ENCODE measurements around the gene GPATCH11. TPM values are rescaled to one million over a fixed set of nuclear protein-coding genes. Genes with fewer than 3 reads are reported as not detected.

GPATCH11 gene
- total and polyA plus RNA-seq, 2 donors (not counting 1 experiment from before 2014, with no cell fraction given): 5.9 to 7.9 TPM

DNA sequence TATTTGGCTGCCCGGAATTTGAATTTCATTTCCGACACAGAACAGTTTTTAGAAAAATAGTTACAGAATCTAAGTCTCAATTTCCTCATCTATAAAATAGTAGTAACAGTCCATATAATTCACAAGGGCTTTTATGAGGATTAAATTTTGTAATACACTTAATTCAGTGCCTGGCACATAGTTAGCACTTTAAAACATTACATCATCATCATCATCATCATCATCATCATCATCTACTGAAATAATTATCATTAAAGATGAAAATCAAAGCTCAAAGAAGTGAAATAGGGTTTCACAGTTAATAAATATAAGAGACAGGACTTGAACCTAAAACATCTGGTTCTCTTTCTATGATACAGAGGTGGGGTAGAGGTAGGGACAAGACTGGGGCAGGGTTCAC is 13.4 kb upstream of the GPATCH11 start:
- Histone ChIP-seq H2AFZ (ENCODE audit: low read length) (no peak overlapping the region), H3K9me3 (ENCODE audit: control insufficient read depth, insufficient read depth, low read depth, low read length) (no peaks in the 10 kb centered on the region), H3K4me2 (ENCODE audit: extremely low read depth, insufficient read depth, low read length) (no peak overlapping the region), H3K36me3 (ENCODE audit: control insufficient read depth, insufficient read depth, low read length) (peaks cover 2% of the 10 kb centered on the region), H3K27me3 (ENCODE audit: control insufficient read depth, insufficient read depth, low read length) (no peaks in the 10 kb centered on the region), H4K20me1 (ENCODE audit: control insufficient read depth, extremely low read depth, insufficient read depth, low read length) (no peaks in the 10 kb centered on the region), H3K9ac (ENCODE audit: insufficient read depth, low read length) (no peak overlapping the region), H3K27ac (ENCODE audit: insufficient read depth, low read length) (no peak overlapping the region), H3K4me1 (ENCODE audit: control insufficient read depth, extremely low read depth, insufficient read depth, low read length) (no peaks in the 10 kb centered on the region), H3K79me2 (ENCODE audit: control insufficient read depth, insufficient read depth, low read length) (no peaks in the 10 kb centered on the region), H3K4me3 (replicated peaks in 1 of 4; ENCODE audit: control extremely low read depth in 1 of 4, insufficient read depth in 1 of 4, low read depth in 3 of 4, low read length in 4 of 4) (no peak overlapping the region)
- DNase-seq (ENCODE audit: low read depth in 2 of 2): no peak
- TF ChIP-seq EZH2 (IDR thresholded peaks at IDR 0.05; ENCODE audit: low read length, missing control alignments): no peak
- TF ChIP-seq, protein P1, sequence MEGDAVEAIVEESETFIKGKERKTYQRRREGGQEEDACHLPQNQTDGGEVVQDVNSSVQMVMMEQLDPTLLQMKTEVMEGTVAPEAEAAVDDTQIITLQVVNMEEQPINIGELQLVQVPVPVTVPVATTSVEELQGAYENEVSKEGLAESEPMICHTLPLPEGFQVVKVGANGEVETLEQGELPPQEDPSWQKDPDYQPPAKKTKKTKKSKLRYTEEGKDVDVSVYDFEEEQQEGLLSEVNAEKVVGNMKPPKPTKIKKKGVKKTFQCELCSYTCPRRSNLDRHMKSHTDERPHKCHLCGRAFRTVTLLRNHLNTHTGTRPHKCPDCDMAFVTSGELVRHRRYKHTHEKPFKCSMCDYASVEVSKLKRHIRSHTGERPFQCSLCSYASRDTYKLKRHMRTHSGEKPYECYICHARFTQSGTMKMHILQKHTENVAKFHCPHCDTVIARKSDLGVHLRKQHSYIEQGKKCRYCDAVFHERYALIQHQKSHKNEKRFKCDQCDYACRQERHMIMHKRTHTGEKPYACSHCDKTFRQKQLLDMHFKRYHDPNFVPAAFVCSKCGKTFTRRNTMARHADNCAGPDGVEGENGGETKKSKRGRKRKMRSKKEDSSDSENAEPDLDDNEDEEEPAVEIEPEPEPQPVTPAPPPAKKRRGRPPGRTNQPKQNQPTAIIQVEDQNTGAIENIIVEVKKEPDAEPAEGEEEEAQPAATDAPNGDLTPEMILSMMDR (conservative IDR thresholded peaks at IDR 0.05 in 1 of 2, IDR thresholded peaks at IDR 0.05 in 1 of 2; ENCODE audit: low read depth in 1 of 2, low read length in 2 of 2): no peak

DNA sequence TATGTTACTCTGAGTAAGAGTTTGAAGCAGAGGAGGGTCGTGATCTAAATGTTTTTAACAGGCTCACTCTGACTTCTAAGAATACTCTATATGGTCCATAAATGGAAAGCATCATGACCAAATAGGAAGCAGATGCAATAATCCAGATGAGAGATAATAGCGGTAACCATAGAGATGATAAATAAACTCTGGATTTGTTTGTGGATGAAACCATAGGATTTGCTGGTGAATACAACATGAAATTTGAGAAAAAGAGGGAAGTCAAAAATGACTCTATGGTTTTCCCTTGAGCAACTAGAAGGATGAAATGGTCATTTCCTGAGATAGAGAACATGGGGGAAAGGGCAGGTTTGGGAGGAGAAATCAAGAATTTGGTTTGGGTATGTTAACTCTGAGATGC is 4.1 kb upstream of the GPATCH11 start:
- Histone ChIP-seq H3K4me1 (ENCODE audit: control insufficient read depth, extremely low read depth, insufficient read depth, low read length) (peaks cover 8% of the 10 kb centered on the region), H3K27ac (ENCODE audit: insufficient read depth, low read length) (no peak overlapping the region), H3K9me3 (ENCODE audit: control insufficient read depth, insufficient read depth, low read depth, low read length) (no peaks in the 10 kb centered on the region), H4K20me1 (ENCODE audit: control insufficient read depth, extremely low read depth, insufficient read depth, low read length) (no peaks in the 10 kb centered on the region), H2AFZ (ENCODE audit: low read length) (no peak overlapping the region), H3K9ac (ENCODE audit: insufficient read depth, low read length) (no peak overlapping the region), H3K4me2 (ENCODE audit: extremely low read depth, insufficient read depth, low read length) (no peak overlapping the region), H3K36me3 (ENCODE audit: control insufficient read depth, insufficient read depth, low read length) (peaks cover 4% of the 10 kb centered on the region), H3K79me2 (ENCODE audit: control insufficient read depth, insufficient read depth, low read length) (peaks cover 12% of the 10 kb centered on the region), H3K27me3 (ENCODE audit: control insufficient read depth, insufficient read depth, low read length) (no peaks in the 10 kb centered on the region), H3K4me3 (replicated peaks in 1 of 4; ENCODE audit: control extremely low read depth in 1 of 4, insufficient read depth in 1 of 4, low read depth in 3 of 4, low read length in 4 of 4) (no peak overlapping the region)
- DNase-seq (ENCODE audit: low read depth in 2 of 2): no peak
- TF ChIP-seq, protein P1 (conservative IDR thresholded peaks at IDR 0.05 in 1 of 2, IDR thresholded peaks at IDR 0.05 in 1 of 2; ENCODE audit: low read depth in 1 of 2, low read length in 2 of 2): no peak
- TF ChIP-seq EZH2 (IDR thresholded peaks at IDR 0.05; ENCODE audit: low read length, missing control alignments): no peak

DNA sequence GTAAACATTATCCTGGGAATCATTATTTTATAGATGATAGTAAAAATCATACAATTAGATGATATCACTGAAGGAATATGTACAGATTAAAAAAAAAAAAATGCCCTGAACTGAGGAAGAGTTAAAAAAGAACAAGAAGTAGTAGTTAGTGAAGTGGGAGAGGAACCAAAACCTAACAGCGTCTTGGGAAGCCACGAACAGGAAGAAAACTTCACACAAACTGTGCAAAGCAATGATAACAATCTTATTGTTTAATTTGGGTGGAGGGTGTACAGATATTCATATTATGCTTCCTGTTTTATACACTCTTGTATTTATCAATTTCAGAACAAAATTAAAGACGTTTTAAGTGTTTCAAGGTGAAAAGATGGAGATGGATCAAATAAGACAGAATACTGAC is 3.6 kb upstream of the GPATCH11 start:
- H3K9ac ChIP-seq (ENCODE audit: insufficient read depth, low read length): no peak overlapping the region
- no peak for TF ChIP-seq EZH2 (IDR thresholded peaks at IDR 0.05; ENCODE audit: low read length, missing control alignments)
- TF ChIP-seq, protein P1 (conservative IDR thresholded peaks at IDR 0.05 in 1 of 2, IDR thresholded peaks at IDR 0.05 in 1 of 2; ENCODE audit: low read depth in 1 of 2, low read length in 2 of 2): no peak
- no peak overlapping the region for H3K27ac ChIP-seq (ENCODE audit: insufficient read depth, low read length)
- DNase-seq (ENCODE audit: low read depth in 2 of 2): no peak
- no peak overlapping the region for H3K4me3 ChIP-seq (replicated peaks in 1 of 4; ENCODE audit: control extremely low read depth in 1 of 4, insufficient read depth in 1 of 4, low read depth in 3 of 4, low read length in 4 of 4)
- peaks cover 12% of the 10 kb centered on the region for H3K79me2 ChIP-seq (ENCODE audit: control insufficient read depth, insufficient read depth, low read length)
- H3K4me2 ChIP-seq (ENCODE audit: extremely low read depth, insufficient read depth, low read length): no peak overlapping the region
- no peak overlapping the region for H2AFZ ChIP-seq (ENCODE audit: low read length)
- no peaks in the 10 kb centered on the region for H4K20me1 ChIP-seq (ENCODE audit: control insufficient read depth, extremely low read depth, insufficient read depth, low read length)
- no peaks in the 10 kb centered on the region for H3K9me3 ChIP-seq (ENCODE audit: control insufficient read depth, insufficient read depth, low read depth, low read length)
- H3K36me3 ChIP-seq (ENCODE audit: control insufficient read depth, insufficient read depth, low read length): peaks cover 4% of the 10 kb centered on the region
- no peaks in the 10 kb centered on the region for H3K27me3 ChIP-seq (ENCODE audit: control insufficient read depth, insufficient read depth, low read length)
- H3K4me1 ChIP-seq (ENCODE audit: control insufficient read depth, extremely low read depth, insufficient read depth, low read length): peaks cover 10% of the 10 kb centered on the region

Data from fibroblast of lung (primary cell).